Measurements from ENCODE around the gene MCCC2. TPM values are rescaled to one million over a fixed set of nuclear protein-coding genes. Genes with fewer than 3 reads are reported as not detected.
"Not testable (repeated sequence)": the region's sequence is repeated elsewhere in the genome, so short reads cannot be mapped to it uniquely, and the experiment has no call there.

Gene MCCC2
- total and polyA plus RNA-seq, 10 of the 15 experiments (the other 5 are each of a cell fraction or from before 2014, with no cell fraction given), result 22.2 to 106 (median 77.7) TPM

GRCh38 chr5:71601222-71602026 lies 14.3 kb downstream of the MCCC2 start (continued):
- no peak for TF ChIP-seq CEBPZ (IDR thresholded peaks at IDR 0.05; ENCODE audit: low read depth, low read length)
- TF ChIP-seq POU2F2 (IDR thresholded peaks at IDR 0.05; ENCODE audit: borderline replicate concordance, low read depth, low read length), result no peak
- peak; percentile 36; the same call in 1 of the 2 replicates for TF ChIP-seq ATF2 (IDR thresholded peaks at IDR 0.05; ENCODE audit: low read length)
- TF ChIP-seq IRF3 (IDR thresholded peaks at IDR 0.05), result no peak
- no peak for TF ChIP-seq EED (IDR thresholded peaks at IDR 0.05; ENCODE audit: low read depth)
- TF ChIP-seq MXI1 (IDR thresholded peaks at IDR 0.05; ENCODE audit: low read depth, low read length), result no peak
- TF ChIP-seq CHD2 (IDR thresholded peaks at IDR 0.05; ENCODE audit: borderline replicate concordance, low read depth, low read length), result no peak
- TF ChIP-seq ZSCAN29 (IDR thresholded peaks at IDR 0.05), result no peak
- no peak for TF ChIP-seq CBFB (IDR thresholded peaks at IDR 0.05; ENCODE audit: low read depth)
- TF ChIP-seq FOS (IDR thresholded peaks at IDR 0.05; ENCODE audit: borderline replicate concordance, extremely low read depth, insufficient read length), result no peak
- no peak for TF ChIP-seq ZBTB40 (IDR thresholded peaks at IDR 0.05; ENCODE audit: borderline replicate concordance)
- TF ChIP-seq RAD21 (IDR thresholded peaks at IDR 0.05; ENCODE audit: insufficient read depth, low read depth, low read length), result peak; percentile 47

- BruUV-seq (replicated peaks); in situ Hi-C loops (cut with MboI); RAD21 ChIA-PET (ENCODE audit: unreplicated experiment); H3K9ac ChIP-seq (ENCODE audit: control insufficient read depth, insufficient read depth, low read length); H3K79me2 ChIP-seq (ENCODE audit: control insufficient read depth, insufficient read depth, low read length); POLR2A ChIA-PET; H3K9me3 ChIP-seq (replicated peaks; ENCODE audit: control insufficient read depth, insufficient read depth, low read length); DNase-seq (ENCODE audit: low read depth, low spot score); H2AFZ ChIP-seq (ENCODE audit: control insufficient read depth, low read depth, low read length); H3K4me1 ChIP-seq (ENCODE audit: control insufficient read depth, insufficient read depth, low read length); H3K36me3 ChIP-seq (ENCODE audit: control insufficient read depth in 2 of 2, insufficient read depth in 2 of 2, low read length in 1 of 2); H3K27me3 ChIP-seq (replicated peaks in 1 of 2; ENCODE audit: control insufficient read depth in 2 of 2, insufficient read depth in 2 of 2, low read length in 1 of 2); FAIRE-seq; CTCF ChIA-PET; H3K4me3 ChIP-seq; H3K27ac ChIP-seq (ENCODE audit: control insufficient read depth, insufficient read depth); ATAC-seq; H3K4me2 ChIP-seq (ENCODE audit: control insufficient read depth, insufficient read depth); SMC1A ChIA-PET (ENCODE audit: uncharacterized antibody, unreplicated experiment); H4K20me1 ChIP-seq (ENCODE audit: control insufficient read depth, insufficient read depth); intact Hi-C loops (cut with micrococcal nuclease; ENCODE audit: unreplicated experiment): not testable (repeated sequence)
- WGBS (ENCODE audit: insufficient coverage, insufficient replicate concordance, low lambda C conversion rate, missing lambda C conversion rate), result 60% methylated on average over 1 of the region's 16 CpGs
Measured at GRCh38 chr5:71609916-71610315, 22.8 kb downstream of the MCCC2 start.
